Fibroblast of skin of right quadriceps (primary cell): ENCODE measurements around the gene C2orf68.
"Not testable (repeated sequence)": the region's sequence is repeated elsewhere in the genome, so short reads cannot be mapped to it uniquely, and the experiment has no call there.

Source experiments
- DNase-seq: peaks from one replicate; pipeline ENCODE4 v3.0.0-alpha.2; 2013

The C2orf68 gene

GRCh38 chr2:85578243-85579180, 33.4 kb downstream of the C2orf68 start:
- no peak for DNase-seq

GRCh38 chr2:85577386-85578242, 34.3 kb downstream of the C2orf68 start, which contains the start of gene VAMP8:
TSS of gene VAMP8 (plus strand) at chr2:85577586. CDS start at chr2:85577647, 61 bp downstream.
- no peak for DNase-seq

GRCh38 chr2:85577063-85577385, 34.8 kb downstream of the C2orf68 start:
- DNase-seq: no peak

GRCh38 chr2:85575739-85576138, 36.1 kb downstream of the C2orf68 start:
- no peak for DNase-seq

- DNase-seq: no peak
Measured at GRCh38 chr2:85566265-85566664, 45.6 kb downstream of the C2orf68 start.

- DNase-seq: no peak
Measured at GRCh38 chr2:85564144-85564563, 47.7 kb downstream of the C2orf68 start.

GRCh38 chr2:85561280-85562212, 50.3 kb downstream of the C2orf68 start, which contains the start of gene GGCX:
TSS of gene GGCX (minus strand) at chr2:85561493. CDS start at chr2:85561428, 65 bp downstream.
- DNase-seq: peak; percentile 92

GRCh38 chr2:85560812-85561279, 51.0 kb downstream of the C2orf68 start:
- DNase-seq: no peak

- not testable (repeated sequence) for DNase-seq
Measured at GRCh38 chr2:85560403-85560726, 51.5 kb downstream of the C2orf68 start.

- DNase-seq: no peak
Measured at GRCh38 chr2:85558160-85558559, 53.7 kb downstream of the C2orf68 start.

GRCh38 chr2:85557130-85557529, 54.7 kb downstream of the C2orf68 start:
- no peak for DNase-seq
